CD4-positive, alpha-beta T cell treated with Interleukin-15 for 4 hours (primary cell): ENCODE data around the gene DOCK10.
"Not testable (repeated sequence)": the region's sequence is repeated elsewhere in the genome, so short reads cannot be mapped to it uniquely, and the experiment has no call there.

Experiments used
- DNase-seq: peaks from one replicate; pipeline ENCODE4 v3.0.0-alpha.2; 2020; ENCODE audit warnings: low spot score

DOCK10 gene

DNA sequence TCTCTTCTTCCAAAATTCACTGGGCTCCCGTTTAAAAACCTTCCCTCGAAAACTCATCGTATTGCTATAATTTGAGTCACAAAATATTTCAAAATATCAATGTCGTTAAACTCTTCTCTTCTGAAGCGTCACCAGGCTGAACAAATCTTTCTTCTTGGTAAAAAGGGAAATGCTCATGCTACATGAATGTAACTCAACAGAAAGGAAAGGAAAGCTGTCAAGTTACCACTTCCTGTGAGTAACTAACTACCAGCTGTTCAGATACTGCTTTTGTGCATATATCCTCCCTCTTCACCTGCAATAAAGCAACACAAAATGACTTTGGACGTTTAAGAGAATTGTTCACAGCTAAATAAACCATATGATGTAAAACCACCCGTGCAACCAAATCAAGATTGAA is 95.4 kb downstream of the DOCK10 start:
- DNase-seq = peak; percentile 73

DNA sequence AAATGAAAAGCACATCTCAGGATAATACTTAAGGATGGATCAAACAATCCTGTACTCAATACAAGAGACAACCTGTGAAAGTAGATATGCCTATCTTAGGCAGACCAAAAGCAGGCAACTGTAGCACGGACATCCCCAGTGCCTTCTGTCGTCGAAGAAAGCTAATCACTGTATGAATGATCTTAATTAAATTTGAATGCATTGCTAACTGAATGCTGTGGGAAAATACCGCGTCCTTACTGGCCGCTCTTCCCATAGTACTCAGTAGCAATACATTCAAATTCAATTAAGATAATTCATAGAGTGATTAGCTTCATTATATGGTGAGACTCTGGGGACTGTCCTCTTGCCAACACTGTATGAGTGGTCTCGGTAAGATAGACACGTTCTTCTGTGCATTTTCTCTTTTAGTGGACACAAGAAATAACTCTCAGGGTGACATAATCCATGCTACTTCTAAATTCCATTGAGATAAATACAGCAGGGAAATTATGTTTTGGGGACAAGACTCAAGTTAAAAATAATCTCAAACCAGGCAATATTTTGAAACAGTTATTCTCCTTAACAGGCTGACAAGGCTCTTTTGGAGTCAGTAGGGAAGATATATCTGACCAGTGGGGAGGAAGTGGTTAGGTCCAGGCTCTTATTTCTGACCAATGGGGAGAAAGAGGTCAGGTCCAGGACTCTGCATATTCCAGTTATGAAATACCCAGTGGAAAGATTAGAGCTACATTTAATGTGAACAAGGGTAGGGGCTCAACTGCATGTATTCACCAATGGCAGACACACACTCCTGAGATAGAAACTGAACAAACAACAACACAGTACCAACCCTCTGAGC is 97.3 kb downstream of the DOCK10 start:
- DNase-seq = no peak

DNA sequence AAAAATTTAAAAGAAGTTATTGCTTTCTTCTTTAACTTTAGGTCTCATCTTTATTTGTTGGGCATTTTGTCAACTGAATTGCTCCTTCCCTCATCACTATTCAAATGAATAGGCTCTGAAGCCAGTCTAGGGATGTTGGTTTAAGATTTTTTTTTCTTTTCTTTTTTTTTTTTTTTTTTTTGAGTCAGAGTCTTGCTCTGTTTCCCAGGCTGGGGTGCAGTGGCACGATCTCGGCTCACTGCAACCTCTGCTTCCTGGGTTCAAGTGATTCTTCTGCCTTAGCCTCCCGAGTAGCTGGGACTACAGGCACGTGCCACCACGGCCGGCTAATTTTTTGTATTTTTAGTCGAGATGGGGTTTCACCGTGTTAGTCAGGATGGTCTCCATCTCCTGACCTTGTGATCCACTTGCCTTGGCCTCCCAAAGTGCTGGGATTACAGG is 98.6 kb downstream of the DOCK10 start:
- DNase-seq = not testable (repeated sequence)

DNA sequence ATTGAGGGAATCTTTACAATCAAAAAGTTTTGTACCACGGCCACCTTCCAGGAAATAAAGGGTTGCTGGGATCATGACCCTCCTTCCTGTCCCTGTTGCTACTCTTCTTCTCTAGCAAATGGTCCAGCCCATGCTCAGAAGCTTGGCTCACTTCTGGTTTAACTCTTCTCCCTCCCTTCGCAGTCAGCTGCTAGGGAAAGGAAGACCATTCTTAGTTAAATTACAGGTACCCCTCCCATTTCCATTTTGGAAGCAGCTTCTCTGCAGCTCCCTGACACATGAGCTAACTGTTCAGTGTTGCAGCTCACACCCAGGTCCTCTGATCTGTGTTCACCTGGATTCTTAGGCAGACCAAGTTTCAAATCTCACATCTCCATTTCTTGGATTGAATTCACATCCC is 100.3 kb downstream of the DOCK10 start:
- DNase-seq = no peak

DNA sequence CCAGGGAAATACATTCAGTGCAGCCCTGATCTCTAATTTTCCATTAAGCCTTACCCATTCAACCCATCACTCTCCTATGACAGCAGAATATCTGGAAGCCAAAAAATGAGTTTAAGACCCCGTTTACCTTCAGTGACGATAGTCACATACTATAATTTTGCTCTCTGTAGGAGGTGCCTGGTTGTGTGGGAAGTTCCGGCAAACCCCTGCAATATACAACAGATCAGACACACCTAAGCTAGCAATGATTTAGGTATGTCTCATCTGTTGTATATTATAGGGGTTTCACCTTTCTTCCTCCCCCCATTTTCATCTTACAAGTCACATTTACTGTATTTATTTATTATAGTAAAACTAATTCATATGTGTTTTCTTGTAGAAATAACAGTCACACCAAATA is 101.7 kb downstream of the DOCK10 start:
- no peak for DNase-seq

DNA sequence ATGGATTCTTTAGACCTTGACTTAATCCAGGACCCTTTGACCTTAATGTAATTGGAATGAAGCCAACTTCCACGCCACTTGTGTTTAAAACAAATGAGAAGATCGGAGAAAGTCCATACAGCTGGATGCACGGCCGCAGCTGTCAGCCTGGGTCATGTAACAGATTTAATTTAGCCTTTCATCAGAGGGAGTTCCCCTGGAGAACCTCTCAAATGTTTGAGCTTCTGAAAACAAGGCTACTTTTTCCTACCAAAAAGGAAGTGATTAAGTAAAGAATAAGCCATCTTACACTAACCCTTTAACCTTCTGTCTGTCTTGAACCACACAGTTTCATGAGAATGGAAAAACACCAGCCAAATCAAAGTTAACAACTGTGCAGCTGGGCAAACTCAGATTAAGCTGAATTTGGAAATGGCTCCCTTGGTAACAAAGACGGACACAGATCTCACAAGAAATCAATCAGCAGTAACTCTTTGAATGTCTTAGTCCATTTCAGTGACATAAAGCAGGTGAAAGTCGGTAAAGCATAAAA is 103.6 kb downstream of the DOCK10 start:
- DNase-seq = no peak

DNA sequence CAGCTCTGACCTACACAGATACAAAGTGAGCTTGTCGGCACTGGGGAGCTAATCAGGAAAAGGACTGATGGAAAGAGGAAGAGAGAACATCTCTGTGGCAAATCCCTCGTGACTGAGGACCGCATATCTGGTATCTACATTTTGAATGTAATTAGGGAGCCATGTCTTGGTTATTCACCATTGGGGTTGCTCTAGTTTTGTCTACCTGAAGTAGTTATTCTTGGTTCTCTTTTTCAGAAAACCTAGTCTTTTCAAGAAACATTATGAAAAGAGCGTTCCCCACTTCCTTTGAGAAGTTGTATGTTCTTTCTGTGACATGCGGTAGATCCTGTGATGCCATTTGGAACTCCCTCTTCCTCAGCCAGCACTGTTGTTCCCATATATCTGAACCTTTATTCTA is 104.4 kb downstream of the DOCK10 start:
- no peak for DNase-seq

DNA sequence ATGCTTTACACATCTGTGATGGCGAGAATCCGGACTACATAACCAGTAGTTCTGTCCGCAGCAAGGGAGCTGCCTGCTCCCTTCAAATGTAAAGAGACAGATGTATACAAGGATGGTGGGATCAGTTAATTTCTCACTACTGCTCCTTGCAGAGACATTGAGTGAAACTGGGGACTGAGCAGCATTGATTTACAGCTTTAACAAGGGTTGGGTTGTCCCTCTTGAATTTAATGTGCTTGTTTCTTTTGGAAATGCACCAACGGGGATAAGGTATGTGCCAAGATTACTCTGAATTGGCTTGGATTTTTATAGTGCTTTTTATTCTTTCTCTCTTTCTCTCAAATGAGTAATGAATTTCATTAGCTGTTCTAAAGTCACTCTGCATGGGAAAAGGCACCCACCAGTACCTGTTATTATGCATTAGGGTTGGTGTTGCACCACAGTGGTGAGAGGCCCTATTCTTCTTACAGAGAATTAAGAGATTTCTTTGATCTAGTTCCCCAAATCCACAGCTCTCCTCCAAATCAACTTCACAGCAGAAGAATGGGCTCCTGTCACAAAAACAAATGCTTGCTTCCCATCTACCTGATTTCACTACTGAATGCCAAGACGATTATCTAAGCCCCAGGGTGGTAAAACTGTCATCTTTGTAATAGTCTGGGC is 107.6 kb downstream of the DOCK10 start:
- DNase-seq = no peak

DNA sequence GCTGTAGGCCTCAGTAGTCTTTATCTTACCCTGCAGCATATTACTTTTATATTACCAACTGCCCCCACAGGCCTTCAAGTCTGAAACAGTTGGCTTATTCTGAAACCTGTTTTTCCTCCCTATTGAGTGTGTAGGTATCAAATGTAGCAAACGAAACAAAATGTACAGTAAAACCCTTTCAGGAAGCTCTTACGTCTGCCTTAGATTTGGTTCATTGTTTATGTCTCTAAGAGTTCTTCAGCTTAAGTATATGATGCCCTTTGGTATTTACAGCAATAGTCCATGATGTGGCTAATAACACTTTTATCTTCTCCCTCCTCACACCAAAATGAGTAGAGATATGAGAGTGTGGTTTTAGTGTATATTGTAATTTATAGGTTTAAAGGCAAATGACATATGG is 108.8 kb downstream of the DOCK10 start:
- DNase-seq = no peak

DNA sequence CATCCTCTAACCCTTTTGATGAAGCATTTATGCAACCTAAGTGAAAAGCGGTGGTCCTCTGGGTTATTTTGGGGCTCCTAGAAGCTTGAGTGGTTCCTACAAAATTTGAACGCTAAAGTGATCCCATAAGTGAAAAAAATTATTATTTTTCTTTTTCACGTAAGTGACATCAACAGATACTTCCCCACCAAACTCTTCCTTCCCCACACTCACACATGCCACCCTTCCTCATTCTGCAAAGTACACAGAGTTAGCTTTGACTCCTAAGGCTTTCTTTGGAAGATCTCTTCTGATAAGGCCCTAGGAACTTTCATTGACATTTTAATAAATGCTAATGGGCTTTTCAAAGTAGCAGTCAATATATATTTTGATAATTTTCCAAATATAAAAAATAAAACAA is 109.7 kb downstream of the DOCK10 start:
- DNase-seq = no peak

DNA sequence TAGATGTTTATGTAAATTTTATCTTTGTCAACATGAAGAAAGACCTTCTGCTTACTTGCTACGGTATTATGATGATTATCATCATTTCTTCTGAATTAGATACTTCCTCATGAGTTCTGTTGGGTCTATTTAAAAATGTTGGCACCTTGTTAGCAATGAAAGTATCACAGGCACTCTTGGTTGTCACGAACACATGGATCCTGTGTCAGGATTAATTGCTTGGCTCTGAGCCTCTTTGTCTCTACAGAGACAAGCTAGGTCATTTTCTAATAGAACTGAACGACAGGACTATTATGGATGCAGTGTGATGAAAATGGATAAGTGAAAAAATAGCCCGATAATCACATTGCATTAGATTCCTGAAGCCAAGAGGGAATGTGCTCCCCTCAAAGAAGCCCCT is 110.3 kb downstream of the DOCK10 start:
- DNase-seq = no peak

DNA sequence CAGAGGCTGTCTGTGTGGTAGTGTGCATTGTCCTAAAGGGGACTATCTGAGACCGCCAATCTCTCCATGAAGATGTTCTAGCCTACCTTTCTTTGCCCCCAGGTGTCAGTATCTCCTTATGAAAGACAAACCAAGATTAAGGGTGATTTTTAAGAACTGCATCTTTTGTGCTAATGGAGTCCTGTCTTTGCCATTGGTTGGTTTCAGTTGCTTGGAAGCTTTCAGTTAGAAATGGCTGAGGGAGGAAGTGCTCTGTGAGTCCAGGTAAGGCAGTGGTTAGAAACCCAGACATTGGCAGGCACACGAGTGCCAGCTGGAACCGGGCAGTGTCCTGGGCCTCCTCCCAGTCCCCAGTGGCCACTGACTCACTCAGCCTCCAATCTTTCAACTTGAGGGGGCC is 111.3 kb downstream of the DOCK10 start:
- no peak for DNase-seq

DNA sequence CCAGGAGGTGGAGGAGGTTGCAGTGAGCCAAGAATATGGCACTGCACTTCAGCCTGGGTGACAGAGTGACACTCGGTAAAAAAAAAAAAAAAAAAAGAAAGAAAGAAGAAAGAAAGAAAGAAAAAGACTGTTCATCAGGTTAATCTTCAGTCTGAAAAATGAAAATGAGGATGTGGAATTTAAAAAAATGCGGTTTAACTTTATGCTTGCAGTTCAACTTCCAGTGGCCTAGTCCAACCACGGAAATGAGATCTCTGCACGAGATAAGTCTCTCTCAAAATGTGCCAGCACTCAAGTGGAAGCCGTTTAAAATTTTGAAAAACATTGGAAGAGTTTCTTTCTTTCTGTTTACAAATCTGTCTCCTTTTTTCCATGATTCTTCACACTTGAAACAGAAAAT is 112.1 kb downstream of the DOCK10 start:
- DNase-seq = peak; percentile 57

DNA sequence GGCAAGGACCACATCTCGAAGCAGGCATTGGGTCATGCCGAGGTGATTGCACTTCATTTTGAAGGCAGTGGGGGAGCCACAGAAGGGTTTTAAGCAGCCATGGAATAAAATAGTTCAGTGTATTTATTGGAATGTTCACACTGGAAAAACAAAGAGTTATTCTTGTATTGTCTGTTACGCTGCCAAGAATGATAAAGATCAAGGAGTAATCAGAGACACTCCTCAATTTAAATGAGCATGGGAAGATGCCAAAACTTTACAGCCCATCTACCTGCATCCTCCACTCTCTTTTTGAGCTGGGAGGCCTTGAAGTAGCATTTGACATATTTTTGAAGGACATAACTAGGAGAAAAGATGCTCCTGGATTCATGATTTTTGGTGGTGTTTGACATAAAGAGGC is 112.8 kb downstream of the DOCK10 start:
- no peak for DNase-seq

DNA sequence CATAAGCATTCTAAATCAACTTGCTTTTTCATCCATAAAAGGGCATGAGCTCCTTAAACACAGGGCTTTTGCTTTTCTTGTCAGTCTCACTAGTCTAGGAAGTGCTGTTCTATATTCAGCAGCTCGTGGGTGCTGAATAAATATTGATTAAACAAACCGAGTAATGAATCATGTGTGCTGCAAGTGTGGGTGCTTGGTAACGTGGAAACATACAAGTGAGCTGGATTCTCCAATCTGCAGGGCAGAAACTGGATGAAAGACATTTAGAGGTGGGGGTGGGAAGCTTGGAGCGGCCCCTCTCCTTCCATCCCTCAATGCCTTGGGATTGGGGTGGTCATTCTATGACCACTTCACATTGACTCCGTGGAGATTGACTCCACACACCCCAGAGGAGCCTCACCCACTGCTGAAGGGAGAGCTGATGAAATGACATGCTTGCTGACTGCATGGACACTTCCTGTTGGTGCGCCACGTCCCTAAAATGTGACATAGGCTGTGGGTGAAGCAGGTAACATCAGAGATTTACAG is 114.6 kb downstream of the DOCK10 start:
- peak; percentile 85 for DNase-seq

DNA sequence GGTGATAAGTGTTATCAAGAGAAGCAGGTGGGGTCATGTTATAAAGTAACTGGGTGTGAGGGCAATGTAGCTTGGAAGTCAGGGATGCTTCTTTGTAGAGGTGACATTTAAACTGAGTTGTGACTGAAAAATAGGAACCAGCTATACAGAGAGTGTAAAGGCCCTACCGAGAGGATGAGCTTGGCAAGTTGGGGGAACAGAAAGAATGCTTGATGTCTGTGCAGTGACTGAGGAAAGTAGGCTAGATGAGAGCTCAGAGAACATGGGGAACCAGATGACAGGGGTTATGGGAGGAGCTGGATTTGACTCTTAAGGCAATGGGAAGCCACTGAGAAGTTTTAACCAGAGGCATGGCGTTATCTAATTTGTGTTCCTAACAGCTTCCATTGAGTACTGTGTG is 115.3 kb downstream of the DOCK10 start:
- DNase-seq = no peak

DNA sequence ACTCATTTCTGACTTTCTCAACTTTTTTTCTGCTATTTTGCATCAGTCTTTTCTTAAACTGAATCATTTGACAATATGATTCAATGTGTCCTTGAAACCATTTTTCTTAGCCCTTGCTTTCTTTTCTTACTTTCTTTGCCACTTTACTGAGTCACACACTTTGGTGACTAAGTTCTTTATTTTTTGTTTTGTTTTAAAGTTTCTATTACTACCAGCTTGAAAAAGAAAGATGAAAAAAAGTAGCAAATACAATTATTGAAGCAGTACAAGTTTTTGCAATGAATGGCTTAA is 116.5 kb downstream of the DOCK10 start:
- peak; percentile 66 for DNase-seq

DNA sequence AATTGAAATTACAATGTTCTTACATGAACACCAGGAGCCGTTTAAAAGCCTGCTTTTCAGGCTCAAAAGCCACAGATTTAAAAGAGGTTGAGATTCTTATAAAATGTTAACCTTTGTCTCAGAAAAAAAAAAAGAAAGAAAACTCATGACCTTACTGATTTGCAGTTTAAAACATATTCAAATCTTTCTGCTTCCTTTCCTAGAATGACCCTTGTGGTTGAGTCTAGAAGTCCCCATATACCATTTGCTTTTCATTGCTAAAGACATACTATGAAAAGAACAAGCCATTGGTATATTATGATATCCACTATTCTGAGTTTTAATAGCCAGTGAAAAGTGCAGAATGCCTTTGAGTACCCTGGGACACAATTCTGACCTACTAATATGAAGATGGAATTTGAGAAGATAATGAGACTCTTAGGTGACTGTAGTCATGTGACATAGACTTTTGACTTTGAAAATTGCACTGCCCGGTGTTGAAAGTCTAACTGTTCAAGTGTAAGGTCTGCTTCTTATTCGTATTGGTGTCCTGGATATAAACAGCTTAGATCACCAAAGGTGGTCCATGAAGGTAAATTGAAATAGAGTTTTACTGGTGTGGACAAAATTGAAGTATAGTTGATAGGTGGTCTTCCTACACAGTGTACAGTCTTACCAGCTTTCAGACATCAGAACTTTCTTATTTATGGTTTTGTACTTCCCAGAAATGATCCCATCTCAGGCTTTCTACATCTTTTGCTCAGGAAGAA is 117.0 kb downstream of the DOCK10 start:
- DNase-seq = peak; percentile 49

DNA sequence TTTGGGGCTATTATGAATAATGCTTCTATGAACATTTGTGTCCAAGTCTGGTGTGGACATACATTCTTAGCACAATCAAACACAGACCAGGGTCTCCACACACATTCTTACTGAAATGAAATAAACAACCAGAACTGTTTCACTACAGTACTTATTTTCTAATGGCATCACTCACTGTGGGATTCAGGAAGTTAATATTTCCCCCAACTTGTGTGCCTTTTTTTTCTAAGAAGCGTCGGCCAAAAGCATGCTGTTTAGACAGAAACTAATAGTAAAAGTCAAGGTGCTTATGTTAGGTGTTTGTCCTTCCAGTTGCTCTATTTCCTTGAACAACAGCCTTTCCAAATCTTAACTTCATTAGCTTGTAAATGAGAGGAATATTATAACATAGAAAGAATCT is 117.6 kb downstream of the DOCK10 start:
- no peak for DNase-seq

DNA sequence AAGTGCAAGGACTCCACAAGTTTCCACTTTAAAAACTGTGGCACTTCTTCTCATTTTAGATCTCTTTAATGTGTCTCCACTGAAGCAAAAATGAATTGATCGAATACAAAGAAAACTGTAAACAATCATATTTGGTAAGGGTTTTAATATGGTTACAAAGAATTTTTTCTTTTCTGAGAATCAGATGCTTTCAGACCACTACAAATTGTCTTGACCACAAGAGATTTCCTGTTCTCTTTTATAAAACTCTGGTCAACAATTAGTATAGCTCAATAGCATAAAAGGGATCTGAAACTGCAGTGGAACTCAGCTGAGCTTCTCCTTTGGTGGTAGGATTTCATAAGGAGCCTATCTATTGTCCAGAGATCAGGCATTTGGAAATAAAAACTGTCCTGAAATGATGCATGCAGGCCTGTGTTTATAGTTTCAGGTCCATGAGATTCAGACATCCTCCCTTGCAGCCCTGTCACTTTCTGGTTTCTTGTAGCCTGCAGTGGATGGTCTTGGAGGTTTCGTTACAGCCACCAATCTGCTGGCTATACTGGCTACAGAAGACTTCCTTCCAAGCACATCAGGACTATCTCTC is 120.0 kb downstream of the DOCK10 start:
- peak; percentile 42 for DNase-seq

DNA sequence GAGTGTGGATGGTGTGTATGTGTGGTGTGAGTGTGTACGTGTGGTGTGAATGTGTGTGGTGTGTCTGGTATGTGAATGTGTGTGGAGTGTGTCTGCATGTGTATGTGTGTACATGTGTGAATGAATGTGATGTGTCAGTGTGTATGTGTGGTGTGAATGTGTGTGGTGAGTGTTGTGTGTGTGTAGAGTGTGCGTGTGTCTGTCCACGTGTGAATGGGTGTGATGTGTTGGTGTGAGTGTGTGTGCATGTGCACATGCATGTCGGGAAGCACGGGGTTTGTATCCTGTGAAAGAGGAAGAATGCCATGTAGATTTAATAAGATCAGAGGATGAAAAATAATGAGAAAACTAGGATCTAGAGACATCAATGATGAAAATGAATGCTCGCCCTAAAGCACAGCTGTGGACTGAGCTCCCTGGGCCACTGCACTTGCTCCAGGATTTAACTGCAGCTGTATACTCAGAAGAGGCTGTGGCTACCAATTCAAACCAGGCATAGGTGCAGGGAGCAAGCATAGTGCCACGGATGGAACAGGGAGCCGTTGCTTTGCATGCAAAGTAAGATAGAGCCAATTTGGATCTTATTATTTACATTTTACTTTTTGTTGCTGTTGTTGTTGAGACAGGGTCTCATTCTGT is 122.7 kb downstream of the DOCK10 start:
- no peak for DNase-seq
